Measurements from ENCODE around the gene ETFRF1.

Gene ETFRF1

GRCh38 chr12:25236190-25236589, 41.2 kb downstream of the ETFRF1 start:
- no peak for DNase-seq

- no peak for DNase-seq
Measured at GRCh38 chr12:25236626-25237025, 41.6 kb downstream of the ETFRF1 start.

- peak; percentile 57 for DNase-seq
Measured at GRCh38 chr12:25241167-25242020, 46.4 kb downstream of the ETFRF1 start.

GRCh38 chr12:25242981-25243679, 48.1 kb downstream of the ETFRF1 start:
- no peak for DNase-seq

GRCh38 chr12:25243680-25243990, 48.6 kb downstream of the ETFRF1 start:
- no peak for DNase-seq

GRCh38 chr12:25245491-25245890, 50.5 kb downstream of the ETFRF1 start:
- peak; percentile 60 for DNase-seq

- no peak for DNase-seq
Measured at GRCh38 chr12:25248137-25248536, 53.1 kb downstream of the ETFRF1 start.

- DNase-seq: no peak
Measured at GRCh38 chr12:25248732-25249131, 53.7 kb downstream of the ETFRF1 start.

GRCh38 chr12:25249931-25250738, 55.1 kb downstream of the ETFRF1 start:
- peak; percentile 9 for DNase-seq

- DNase-seq: peak; percentile 95
Measured at GRCh38 chr12:25250744-25251730, 56.0 kb downstream of the ETFRF1 start, which contains the start of gene KRAS. Gene KRAS, minus strand, starts transcription at chr12:25250929.

GRCh38 chr12:25251769-25252168, 56.7 kb downstream of the ETFRF1 start:
- DNase-seq: no peak

GRCh38 chr12:25252946-25253345, 57.9 kb downstream of the ETFRF1 start:
- no peak for DNase-seq

GRCh38 chr12:25253371-25254068, 58.5 kb downstream of the ETFRF1 start:
- no peak for DNase-seq

- no peak for DNase-seq
Measured at GRCh38 chr12:25254271-25254880, 59.3 kb downstream of the ETFRF1 start.

Measured in hematopoietic multipotent progenitor cell treated with erythropoietin and hydrocortisone succinate and interleukin-3 and kit ligand, for 8 days (in vitro differentiated cells).